Subcutaneous abdominal adipose tissue (tissue), 5 donors: Measurements from ENCODE around the gene TK2.

ENCODE experiments used
- H3K27ac ChIP-seq: one replicate; pipeline ENCODE4 v1.7.0; 2013; ENCODE audit warnings: low read depth, mild to moderate bottlenecking, inconsistent platforms, low read length, moderate library complexity
- H3K27me3 ChIP-seq, 5 donors: one replicate each; pipeline ENCODE4 v1.7.0; 2013; ENCODE audit warnings: low read length in 5 of 5, inconsistent platforms in 1 of 5; ENCODE audit not compliant: control insufficient read depth in 5 of 5, insufficient read depth in 4 of 5
- H3K36me3 ChIP-seq, 5 donors: one replicate each; pipeline ENCODE4 v1.7.0; 2013; ENCODE audit warnings: low read length in 5 of 5; ENCODE audit not compliant: control insufficient read depth in 5 of 5, insufficient read depth in 5 of 5
- H3K4me1 ChIP-seq, 5 donors: one replicate each; pipeline ENCODE4 v1.7.0; 2013; ENCODE audit warnings: low read length in 5 of 5, mild to moderate bottlenecking in 3 of 5, moderate library complexity in 1 of 5; ENCODE audit not compliant: control insufficient read depth in 5 of 5, insufficient read depth in 5 of 5
- H3K4me3 ChIP-seq, 5 donors: one replicate each; pipeline ENCODE4 v1.7.0; 2013; ENCODE audit warnings: low read length in 5 of 5, low read depth in 1 of 5
- H3K9ac ChIP-seq, 5 donors: one replicate each; pipeline ENCODE4 v1.7.0; 2013; ENCODE audit warnings: low read length in 5 of 5, mild to moderate bottlenecking in 4 of 5, moderate library complexity in 3 of 5
- H3K9me3 ChIP-seq, 5 donors: one replicate each; pipeline ENCODE4 v1.7.0; 2013; ENCODE audit warnings: low read length in 5 of 5; ENCODE audit not compliant: control insufficient read depth in 5 of 5
- donor health status: healthy.
- donor health status: healthy.
- donor health status: healthy.
- donor health status: healthy.
- donor health status: healthy.

The TK2 gene

GRCh38 chr16:66539623-66540469, 10.1 kb downstream of the TK2 start:
- Histone ChIP-seq H3K27me3 (no peaks in the 10 kb centered on the region), H3K9ac (peak overlapping the region in 1 of 5 donors; percentile 13), H3K36me3 (peaks cover 7 to 66% (median 54%) of the 10 kb centered on the region in 5 donors), H3K4me3 (no peak overlapping the region), H3K4me1 (peaks cover 0 to 27% (median 24%) of the 10 kb centered on the region in 5 donors), H3K9me3 (no peaks in the 10 kb centered on the region), H3K27ac (no peak overlapping the region)

GRCh38 chr16:66538910-66539309, 11.0 kb downstream of the TK2 start:
- Histone ChIP-seq H3K9me3 (no peaks in the 10 kb centered on the region), H3K27ac (peak overlapping the region; percentile 40), H3K4me3 (no peak overlapping the region), H3K9ac (peak overlapping the region in 1 of 5 donors; percentile 27), H3K36me3 (peaks cover 7 to 72% (median 51%) of the 10 kb centered on the region in 5 donors), H3K4me1 (peaks cover 0 to 36% (median 33%) of the 10 kb centered on the region in 5 donors), H3K27me3 (no peaks in the 10 kb centered on the region)

DNA sequence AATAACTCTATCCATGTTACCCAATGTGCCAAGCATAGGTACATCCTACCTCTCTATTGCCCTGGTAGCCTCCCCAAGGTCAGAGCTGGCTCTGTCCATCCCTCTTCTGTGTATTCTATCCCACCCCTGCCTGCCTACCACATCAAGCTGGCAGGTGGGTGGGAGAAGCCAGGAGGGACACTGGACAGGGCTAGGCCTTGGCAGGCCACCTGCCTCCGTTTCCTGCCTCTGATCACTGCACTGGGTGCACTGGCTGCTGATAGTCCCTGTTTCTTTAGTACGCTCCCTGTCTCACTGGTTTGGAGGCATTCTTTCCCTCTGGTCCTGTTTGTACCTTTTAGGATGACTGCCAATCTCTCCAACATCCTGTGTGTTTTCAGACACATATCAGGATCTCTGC, 12.7 kb downstream of the TK2 start:
- peaks cover 9 to 62% (median 43%) of the 10 kb centered on the region in 5 donors for H3K36me3 ChIP-seq
- no peaks in the 10 kb centered on the region for H3K9me3 ChIP-seq

GRCh38 chr16:66536525-66536924, 13.4 kb downstream of the TK2 start:
- H3K27me3 ChIP-seq = no peaks in the 10 kb centered on the region
- H3K36me3 ChIP-seq = peaks cover 14 to 65% (median 47%) of the 10 kb centered on the region in 5 donors
- H3K4me3 ChIP-seq = no peak overlapping the region
- no peaks in the 10 kb centered on the region for H3K9me3 ChIP-seq
- H3K9ac ChIP-seq = no peak overlapping the region
- peaks cover 0 to 18% (median 15%) of the 10 kb centered on the region in 5 donors for H3K4me1 ChIP-seq
- peak overlapping the region; percentile 1 for H3K27ac ChIP-seq

More for the DNA sequence above, 12.7 kb downstream of the TK2 start:
- Histone ChIP-seq H3K4me1 (peaks cover 0 to 25% (median 22%) of the 10 kb centered on the region in 5 donors), H3K27me3 (no peaks in the 10 kb centered on the region), H3K27ac (peak overlapping the region; percentile 1), H3K9ac (no peak overlapping the region), H3K4me3 (no peak overlapping the region)

DNA sequence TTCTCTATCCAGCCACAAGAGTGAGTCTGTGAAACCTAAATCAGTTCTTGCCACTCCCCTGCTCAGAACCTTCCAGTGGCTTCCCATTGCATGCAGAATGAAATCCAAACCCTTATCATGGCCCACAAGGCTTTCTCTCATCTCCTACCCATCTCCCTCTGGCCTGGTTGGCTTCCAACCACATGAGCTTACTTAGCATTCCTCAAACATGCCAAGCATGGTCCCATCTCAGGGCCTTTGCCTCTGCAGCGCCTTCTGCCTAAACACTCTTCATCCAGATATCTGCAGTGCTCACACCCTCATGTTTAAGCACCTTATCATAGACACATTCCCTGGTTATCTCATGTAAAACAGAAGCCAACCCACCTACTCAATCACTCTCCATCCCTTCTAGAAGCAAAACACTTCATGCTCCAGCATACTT, 15.5 kb downstream of the TK2 start:
- Histone ChIP-seq H3K9ac (no peak overlapping the region), H3K36me3 (peaks cover 15 to 76% (median 60%) of the 10 kb centered on the region in 5 donors), H3K27ac (peak overlapping the region; percentile 54), H3K4me3 (no peak overlapping the region), H3K9me3 (no peaks in the 10 kb centered on the region), H3K4me1 (peaks cover 0 to 12% (median 9%) of the 10 kb centered on the region in 5 donors), H3K27me3 (no peaks in the 10 kb centered on the region)

DNA sequence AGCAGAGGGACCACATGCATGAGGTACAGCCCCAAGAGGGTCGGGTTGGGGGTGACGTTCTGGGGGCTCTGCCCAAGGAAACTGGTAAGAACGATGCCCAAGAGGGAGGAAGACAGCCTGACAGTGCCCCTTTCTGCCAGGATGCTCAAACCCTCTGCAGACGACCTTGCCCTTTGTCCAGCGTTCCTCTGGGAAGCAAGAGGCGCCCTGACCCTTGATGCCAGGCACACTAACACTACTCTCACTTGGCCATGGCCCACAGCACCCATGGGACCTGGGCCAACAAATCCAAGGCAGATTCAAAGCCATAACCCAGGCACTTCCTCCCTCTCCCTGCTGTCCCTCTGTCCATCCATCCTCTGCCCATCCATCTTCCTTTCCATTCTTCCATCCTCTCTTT, 20.4 kb downstream of the TK2 start:
- Histone ChIP-seq H3K27me3 (no peaks in the 10 kb centered on the region), H3K4me3 (no peak overlapping the region), H3K4me1 (peaks cover 0 to 23% (median 14%) of the 10 kb centered on the region in 5 donors), H3K27ac (no peak overlapping the region), H3K36me3 (peaks cover 11 to 81% (median 72%) of the 10 kb centered on the region in 5 donors), H3K9ac (no peak overlapping the region), H3K9me3 (no peaks in the 10 kb centered on the region)

- Histone ChIP-seq H3K9me3 (no peaks in the 10 kb centered on the region), H3K4me1 (peaks cover 0 to 27% (median 20%) of the 10 kb centered on the region in 5 donors), H3K9ac (no peak overlapping the region), H3K27me3 (no peaks in the 10 kb centered on the region), H3K27ac (no peak overlapping the region), H3K4me3 (no peak overlapping the region), H3K36me3 (peaks cover 11 to 78% (median 73%) of the 10 kb centered on the region in 5 donors)
These were observed 21.6 kb downstream of the TK2 start for GRCh38 chr16:66528294-66528693.

DNA sequence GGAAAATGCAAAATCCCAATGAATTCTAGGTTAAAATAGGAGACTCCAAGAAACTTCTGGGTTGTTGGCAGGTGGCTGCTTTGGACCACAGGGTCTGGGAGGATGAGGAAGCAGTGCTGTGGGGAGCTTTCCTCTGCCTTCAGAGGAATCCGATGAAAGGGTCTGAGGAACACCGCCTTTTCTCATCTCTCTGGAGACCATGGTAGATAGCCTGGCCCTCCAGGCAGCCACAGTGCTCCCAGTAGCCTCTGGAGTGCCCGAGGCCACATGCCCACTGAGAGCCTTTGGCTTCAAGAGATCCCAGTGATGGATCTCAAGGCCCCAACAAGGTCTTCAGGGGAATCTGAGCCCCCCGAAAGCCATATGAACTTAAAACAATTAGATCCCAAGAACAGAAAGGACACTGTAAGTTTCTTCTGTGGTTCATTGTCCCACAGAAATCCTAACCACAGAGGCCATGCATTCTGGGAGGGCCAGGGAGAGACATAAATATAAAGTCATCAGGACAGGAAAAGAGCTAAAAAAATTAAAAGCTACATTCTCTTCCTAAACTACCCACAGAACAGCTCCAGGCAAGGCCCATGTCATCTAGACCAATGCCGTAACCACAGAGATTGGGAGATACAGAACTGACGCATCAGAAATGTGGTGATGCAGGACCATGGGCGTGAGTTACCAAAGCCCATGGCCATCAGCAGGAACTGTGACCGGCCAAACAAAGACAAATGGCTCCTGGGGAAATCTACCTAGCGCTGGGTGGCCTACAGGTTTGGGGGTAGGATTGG, 24.3 kb downstream of the TK2 start:
- Histone ChIP-seq H3K4me3 (no peak overlapping the region), H3K9me3 (no peaks in the 10 kb centered on the region), H3K4me1 (peaks cover 14 to 54% (median 48%) of the 10 kb centered on the region in 5 donors), H3K27me3 (no peaks in the 10 kb centered on the region), H3K36me3 (peaks cover 3 to 68% (median 58%) of the 10 kb centered on the region in 5 donors), H3K9ac (peak overlapping the region in 1 of 5 donors; percentile 8), H3K27ac (no peak overlapping the region)

DNA sequence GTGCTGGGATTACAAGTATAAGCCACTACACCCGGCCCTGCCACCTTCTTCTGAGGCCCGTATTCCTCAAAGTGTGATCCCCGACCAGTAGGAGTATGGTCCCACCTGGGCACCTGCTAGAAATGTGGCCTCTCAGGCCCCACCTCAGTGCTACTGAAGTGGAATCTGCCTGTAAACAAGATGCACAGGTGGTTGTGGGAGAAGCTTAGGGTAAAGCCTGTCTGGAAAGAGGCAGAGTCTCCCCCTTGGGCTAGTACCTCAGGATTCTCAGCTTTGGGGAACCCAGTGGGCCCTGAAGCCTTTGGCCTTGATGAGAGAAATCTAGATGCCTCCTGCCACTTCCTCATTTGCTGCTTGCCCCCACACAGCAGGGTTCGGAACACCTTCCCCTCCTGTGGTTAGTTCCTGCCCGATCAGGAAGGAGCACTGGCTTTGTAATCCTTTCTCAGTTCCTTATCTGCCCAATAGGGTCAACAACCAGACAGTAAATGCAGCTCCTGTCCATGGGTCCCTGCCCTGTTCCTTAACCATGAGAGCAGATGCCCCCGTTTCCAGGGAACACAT, 25.2 kb downstream of the TK2 start:
- Histone ChIP-seq H3K9me3 (no peaks in the 10 kb centered on the region), H3K4me1 (peaks cover 14 to 63% (median 57%) of the 10 kb centered on the region in 5 donors), H3K36me3 (peaks cover under 1 to 67% (median 51%) of the 10 kb centered on the region in 5 donors), H3K27me3 (no peaks in the 10 kb centered on the region), H3K4me3 (no peak overlapping the region), H3K27ac (no peak overlapping the region), H3K9ac (no peak overlapping the region)
